GM18498 (cell line): ENCODE measurements around the gene EIF4H.
"Not testable (repeated sequence)": the region's sequence is repeated elsewhere in the genome, so short reads cannot be mapped to it uniquely, and the experiment has no call there.

Experiments
- ATAC-seq: cut with Tn5 transposase; IDR thresholded peaks from one replicate; pipeline ENCODE4 v1.9.1; 2021; ENCODE audit warnings: mild to moderate bottlenecking, moderate library complexity; ENCODE audit not compliant: unreplicated experiment

Gene EIF4H

GRCh38 chr7:74173866-74174605, at the start of gene EIF4H:
Gene EIF4H, plus strand, starts transcription at chr7:74174356. Its CDS starts 28 bp downstream, at chr7:74174384.
- ATAC-seq = peak; percentile 85

- ATAC-seq = no peak
These were observed 47.8 kb upstream of the EIF4H start for GRCh38 chr7:74126220-74126880.

GRCh38 chr7:74129887-74130286, 44.3 kb upstream of the EIF4H start:
- no peak for ATAC-seq

GRCh38 chr7:74130518-74130917, 43.6 kb upstream of the EIF4H start:
- ATAC-seq = no peak

- no peak for ATAC-seq
These were observed 40.0 kb upstream of the EIF4H start for GRCh38 chr7:74134117-74134620.

- no peak for ATAC-seq
These were observed 35.8 kb upstream of the EIF4H start for GRCh38 chr7:74138334-74138867.

- no peak for ATAC-seq
These were observed 35.0 kb upstream of the EIF4H start for GRCh38 chr7:74138945-74139843.

GRCh38 chr7:74141705-74142104, 32.5 kb upstream of the EIF4H start:
- ATAC-seq = no peak

- no peak for ATAC-seq
These were observed 30.8 kb upstream of the EIF4H start for GRCh38 chr7:74143383-74143782.

- ATAC-seq = no peak
These were observed 25.7 kb upstream of the EIF4H start for GRCh38 chr7:74148491-74148890.

- ATAC-seq = no peak
These were observed 25.1 kb upstream of the EIF4H start for GRCh38 chr7:74149071-74149470.

GRCh38 chr7:74149603-74150002, 24.6 kb upstream of the EIF4H start:
- ATAC-seq = no peak

GRCh38 chr7:74153736-74154135, 20.4 kb upstream of the EIF4H start:
- ATAC-seq = no peak

- ATAC-seq = no peak
These were observed 18.3 kb upstream of the EIF4H start for GRCh38 chr7:74155810-74156395.

GRCh38 chr7:74157605-74158004, 16.6 kb upstream of the EIF4H start:
- no peak for ATAC-seq

GRCh38 chr7:74164985-74165456, 9.1 kb upstream of the EIF4H start:
- ATAC-seq = no peak

GRCh38 chr7:74165867-74166593, 8.1 kb upstream of the EIF4H start:
- ATAC-seq = no peak

GRCh38 chr7:74167324-74167723, 6.8 kb upstream of the EIF4H start:
- not testable (repeated sequence) for ATAC-seq

GRCh38 chr7:74173074-74173473, 1.1 kb upstream of the EIF4H start:
- no peak for ATAC-seq

- ATAC-seq = no peak
These were observed 678 bp upstream of the EIF4H start for GRCh38 chr7:74173491-74173865.
